GM18499 (cell line): ENCODE measurements around the gene NAPSA.
"Not testable (repeated sequence)": the region's sequence is repeated elsewhere in the genome, so short reads cannot be mapped to it uniquely, and the experiment has no call there.

Source experiments
- ATAC-seq: cut with Tn5 transposase; IDR thresholded peaks from one replicate; pipeline ENCODE4 v1.9.1; 2021; ENCODE audit warnings: moderate number of reproducible peaks; ENCODE audit not compliant: insufficient read depth, unreplicated experiment

The NAPSA gene

DNA sequence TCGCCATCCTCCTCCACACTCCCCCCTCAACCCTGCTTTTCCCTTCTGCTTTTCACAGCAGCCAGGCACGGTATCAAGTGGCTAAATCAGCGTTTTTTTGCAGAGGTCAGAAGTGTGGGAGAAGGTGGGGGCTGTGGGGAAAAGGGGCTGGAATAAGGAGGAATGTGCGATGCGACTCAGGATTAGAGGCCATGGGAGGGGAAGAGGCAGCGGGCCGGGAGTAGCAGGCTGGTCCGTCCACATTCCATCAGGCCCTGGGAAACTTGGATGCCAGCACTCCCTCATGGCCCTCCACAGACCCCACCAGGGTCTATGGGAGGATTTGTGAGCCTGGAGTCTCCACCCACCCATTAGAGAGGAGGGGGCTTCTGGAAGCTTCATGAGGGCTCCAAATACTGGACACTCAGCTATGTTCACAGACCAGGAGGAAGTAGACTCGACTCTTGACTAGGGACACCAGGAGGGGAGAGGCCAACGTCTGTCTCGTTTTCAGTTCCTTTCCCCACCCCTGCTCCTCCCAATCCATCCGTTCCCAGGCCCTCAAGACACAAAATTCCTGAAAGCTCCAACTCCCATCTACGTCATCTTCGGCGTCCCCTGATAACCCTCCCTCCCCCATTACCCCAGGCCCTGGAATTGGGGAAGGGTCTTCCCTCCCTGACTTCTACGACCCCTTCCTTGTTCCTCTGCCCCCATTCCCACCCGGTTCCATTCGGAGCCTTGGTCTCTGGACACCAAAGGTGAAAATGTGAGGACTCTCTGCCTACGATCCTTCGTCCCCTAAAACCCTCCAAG lies 33.0 kb downstream of the NAPSA start:
- no peak for ATAC-seq

DNA sequence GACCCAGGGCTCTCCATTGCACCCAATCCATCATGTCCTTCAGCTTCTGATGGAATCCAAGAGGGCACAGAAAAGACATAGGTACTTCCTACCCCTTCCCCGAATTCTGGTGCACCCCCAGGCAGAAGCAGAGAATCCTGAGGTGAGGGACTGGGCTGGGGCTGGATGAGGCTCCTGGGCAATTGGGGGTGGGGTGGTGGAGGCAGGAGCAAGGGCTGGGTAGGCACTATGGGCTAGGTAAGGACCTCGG lies 33.5 kb downstream of the NAPSA start:
- no peak for ATAC-seq

DNA sequence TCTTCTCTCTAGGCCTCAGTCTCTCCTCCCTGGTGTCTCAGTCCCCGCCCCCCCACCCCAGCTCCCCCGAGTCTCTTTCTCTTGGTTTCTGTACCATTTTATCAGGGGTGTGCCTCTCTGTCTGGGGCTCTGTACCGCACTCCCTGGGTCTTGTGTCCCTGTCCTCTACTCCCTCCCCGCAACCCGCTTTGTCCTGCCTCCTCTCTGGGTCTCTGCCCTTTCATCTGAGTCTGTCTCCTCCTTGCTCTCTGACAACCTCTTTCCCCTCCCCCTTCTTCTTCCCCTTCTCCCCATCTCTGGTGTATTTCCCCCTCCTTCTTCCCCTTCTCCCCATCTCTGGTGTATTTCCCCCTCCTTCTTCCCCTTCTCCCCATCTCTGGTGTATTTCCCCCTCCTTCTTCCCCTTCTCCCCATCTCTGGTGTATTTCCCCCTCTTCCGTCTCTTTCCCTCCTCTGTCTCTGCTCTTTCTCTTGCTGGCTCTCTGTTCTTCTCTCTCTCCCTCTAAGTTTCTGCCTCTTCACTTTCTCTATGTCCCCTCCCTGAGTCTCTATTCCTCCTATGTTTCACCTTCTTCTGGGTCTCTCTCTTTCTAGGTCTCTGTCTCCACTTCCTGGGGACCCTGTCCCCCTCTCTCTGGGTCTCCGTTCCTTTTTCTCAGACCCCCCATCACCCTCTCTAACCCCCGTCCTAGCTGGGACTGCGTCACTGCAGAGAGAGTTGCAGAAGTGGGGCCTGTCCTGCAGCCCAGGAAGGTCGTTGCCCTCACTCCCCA lies 34.0 kb downstream of the NAPSA start:
- ATAC-seq: no peak

DNA sequence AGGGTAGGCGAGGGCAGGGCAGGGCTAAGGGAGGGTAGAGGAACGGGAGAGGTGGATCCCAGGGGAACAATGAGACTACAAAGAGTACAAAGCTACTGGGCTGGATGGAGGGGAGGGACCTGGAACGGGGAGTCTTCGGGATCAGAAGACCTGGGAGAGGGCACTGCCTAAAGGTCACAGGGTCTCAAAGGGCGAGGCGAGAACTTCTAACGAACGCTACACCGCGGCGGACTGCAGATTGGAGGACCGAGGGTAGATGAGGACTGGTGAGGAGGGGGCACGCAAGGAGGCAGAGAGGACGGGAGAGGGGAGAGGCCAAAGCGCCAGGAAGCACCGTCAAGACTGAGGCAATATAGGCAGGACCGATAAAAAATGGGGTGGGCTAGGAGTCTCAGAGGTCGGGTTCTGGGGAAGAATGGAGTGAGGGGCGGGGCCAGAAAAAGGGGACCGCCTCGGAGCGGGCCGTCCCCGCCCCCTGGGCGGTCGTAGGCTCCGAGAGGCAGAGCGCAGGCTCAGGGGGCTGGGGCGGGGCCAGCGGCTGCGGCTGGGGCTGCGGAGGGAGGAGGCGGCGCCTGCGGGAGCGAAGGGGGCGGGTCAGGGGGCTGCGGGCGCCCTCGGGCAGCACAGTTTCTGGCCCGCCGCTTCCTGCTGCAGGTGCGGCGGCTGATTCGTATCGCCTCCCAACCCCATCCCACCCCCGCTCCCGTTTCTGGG lies 34.9 kb downstream of the NAPSA start:
- no peak for ATAC-seq

DNA sequence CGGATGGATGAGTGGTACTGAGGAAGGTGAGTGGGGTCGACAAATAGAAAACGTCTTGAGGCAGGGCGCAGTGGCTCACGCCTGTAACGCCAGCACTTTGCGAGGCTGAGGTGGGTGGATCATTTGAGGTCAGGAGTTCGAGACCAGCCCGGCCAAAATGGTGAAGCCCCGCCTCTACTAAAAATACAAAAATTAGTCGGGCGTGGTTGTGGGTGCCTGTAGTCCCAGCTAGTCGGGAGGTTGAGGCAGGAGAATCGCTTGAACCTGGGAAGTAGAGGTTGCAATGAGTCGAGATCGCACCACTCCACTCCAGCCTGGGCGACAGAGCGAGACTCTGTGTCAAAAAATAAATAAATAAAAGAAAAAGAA lies 35.5 kb downstream of the NAPSA start:
- not testable (repeated sequence) for ATAC-seq

DNA sequence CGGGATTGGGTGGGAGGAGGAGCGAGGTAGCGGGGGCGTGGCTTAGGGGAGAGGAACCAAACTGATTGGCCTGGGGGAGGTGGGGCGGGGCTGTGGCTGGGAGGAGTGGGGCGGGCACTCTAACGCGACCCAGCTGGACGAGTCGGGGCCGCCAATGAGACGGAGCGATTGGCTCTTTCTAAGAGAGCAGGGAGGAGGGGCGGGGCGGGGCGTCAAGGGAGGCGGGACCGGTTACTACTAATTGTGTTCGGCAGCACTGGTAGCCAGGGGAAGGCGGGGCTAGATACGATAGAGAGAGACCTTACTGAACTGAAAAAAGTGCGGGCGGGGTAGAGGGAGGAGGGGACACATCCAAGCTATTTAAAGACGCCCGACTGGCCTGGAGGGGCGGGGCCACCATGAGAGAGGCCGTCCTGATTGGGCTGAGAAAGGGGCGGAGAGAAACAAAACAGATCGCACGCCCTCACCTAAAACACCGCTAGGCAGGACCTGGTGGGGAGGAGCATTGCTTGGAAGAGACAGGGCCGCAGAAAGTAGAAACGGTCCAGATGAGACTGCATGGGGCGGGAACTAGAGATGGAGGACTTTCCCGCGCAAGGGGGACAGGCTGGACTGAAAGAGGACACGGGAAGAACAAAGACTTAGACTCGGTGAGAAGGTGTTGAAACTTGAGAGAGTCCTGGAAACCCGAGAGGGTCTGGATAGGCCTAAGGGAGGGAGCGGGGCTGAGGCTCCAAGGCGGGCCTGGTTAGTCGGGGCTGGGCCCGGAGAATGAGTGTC lies 36.1 kb downstream of the NAPSA start, which contains the start of gene KCNC3:
KCNC3 (minus strand) TSS at position 232 of the 780 bp plus-strand sequence. CDS start 295 bp downstream, outside the sequence.
- no peak for ATAC-seq

DNA sequence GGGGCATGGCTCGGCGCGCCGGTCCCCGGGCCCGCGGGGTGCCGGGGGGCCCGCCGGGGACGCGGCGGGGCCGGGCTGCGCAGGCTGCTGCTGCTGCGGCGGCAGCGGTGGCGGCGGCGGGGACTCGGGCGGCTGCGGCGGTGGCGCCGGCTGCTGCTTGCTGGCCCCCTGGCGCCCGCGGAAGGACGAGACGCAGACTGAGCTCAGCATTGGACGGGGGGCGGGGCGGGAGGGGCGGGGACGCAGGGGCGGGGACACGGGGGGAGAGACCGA lies 36.6 kb downstream of the NAPSA start:
- no peak for ATAC-seq

DNA sequence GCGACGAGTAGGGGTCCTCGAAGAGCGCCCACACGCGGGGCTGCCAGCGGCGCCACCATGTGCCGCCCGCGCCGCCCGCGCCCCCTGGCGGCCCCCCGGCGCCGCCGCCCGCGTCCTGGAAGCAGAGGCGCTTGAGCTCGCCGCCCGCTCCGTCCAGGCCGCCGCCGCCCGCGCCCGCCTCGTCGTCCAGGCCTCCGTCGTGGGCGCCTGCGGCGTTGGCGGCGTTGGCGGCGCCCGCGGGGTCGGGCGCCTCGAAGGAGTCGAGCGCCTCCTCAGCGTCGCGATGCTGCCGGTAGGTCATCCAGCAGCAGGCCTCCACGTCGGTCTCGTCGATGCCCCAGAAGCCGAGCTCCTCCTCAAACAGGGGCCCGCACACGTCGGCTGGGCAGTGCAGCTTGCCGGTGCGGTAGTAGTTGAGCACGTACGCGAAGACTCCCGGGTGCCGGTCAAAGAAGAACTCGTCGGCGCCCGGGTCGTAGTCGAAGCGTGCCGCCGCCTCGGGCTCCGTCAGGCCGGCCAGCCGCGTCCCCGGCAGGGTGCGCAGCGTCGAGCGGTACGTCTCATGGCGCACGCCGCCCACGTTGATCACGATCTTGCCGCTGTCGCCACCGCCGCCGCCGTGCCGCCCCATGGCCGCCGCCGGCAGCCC lies 37.1 kb downstream of the NAPSA start:
- no peak for ATAC-seq

DNA sequence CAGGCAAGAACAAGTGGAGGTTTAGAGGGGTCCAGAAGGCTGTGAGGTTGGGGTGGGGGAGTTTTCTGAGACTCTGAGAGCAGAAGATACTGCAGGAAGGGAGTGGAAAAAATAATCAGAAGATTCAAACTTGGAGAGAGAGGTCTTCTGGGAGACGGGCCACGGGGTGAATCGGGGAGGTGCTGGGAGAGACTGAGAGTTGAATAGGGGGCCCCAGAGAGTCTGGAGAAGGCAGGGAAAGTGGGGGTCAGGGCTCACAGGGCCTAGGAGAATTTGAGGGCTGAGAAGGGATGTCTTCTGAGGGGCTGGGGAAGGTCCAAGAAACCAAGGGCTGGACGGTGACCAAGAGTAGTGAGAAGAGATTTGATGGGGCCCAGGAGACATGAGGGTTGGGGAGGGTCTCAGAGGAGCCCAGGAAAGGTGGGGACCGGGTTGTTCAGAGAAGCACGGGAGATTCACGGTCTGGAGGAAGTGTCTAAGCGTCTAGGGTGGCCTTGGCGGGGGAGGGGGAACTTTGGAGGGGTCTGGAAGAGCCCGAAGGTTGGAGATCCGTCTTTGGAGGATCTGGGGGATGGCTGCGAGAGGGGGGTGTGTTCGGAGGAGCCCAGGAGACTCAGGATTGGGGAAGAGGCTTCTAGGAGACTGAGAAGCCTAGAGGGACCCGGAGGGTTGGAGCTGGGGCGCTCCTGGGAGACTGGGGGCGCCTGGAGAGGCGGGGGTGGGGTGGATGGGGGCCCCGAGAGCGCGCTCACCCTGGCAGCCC lies 37.8 kb downstream of the NAPSA start:
- ATAC-seq: no peak

DNA sequence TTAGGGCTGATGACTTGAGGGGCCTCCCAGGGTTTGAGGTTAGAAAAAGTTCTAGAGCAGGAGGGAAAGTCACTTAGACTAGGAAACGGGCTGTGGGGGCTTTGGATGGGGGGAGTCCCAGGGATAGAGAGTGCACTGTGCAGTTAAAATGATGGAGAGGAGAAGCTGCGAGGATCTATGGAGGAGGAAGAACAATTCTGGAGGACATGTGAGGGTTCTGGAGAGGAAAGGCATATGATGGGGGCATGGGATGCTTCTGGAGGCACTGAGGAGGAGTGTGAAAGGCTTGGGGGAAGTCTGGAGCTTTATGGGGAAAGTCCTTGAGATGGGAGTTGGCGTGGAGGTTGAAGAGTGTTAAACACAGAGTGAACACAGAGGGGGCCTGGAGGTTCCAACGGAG lies 38.4 kb downstream of the NAPSA start:
- ATAC-seq: no peak

DNA sequence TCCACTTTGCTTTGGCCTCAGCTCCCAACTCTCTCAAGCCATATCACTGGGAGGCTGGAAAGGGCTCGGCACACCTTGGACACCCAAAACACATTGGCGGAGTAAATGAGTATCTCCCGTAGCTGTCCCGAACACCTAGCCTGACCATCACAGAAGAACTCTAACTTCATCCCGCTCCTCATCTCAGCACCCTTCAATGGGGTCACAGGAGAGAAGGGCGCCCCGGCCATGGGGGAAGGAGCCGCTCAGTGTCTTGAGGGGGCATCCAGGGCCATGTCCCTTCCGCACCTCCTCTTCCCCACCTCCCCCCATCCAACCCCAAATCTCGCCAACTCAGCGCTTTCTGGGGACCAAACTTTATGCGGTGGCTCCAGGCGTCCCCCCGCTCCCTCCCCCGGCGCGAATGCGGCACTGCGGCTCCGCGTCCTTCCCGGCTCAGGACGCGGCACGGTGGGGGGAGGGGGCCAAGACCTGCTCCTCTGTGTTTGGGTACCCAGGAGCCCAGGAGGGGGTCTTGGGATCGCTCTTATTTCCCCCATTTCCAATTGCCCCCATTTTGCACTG lies 39.3 kb downstream of the NAPSA start:
- ATAC-seq: no peak

DNA sequence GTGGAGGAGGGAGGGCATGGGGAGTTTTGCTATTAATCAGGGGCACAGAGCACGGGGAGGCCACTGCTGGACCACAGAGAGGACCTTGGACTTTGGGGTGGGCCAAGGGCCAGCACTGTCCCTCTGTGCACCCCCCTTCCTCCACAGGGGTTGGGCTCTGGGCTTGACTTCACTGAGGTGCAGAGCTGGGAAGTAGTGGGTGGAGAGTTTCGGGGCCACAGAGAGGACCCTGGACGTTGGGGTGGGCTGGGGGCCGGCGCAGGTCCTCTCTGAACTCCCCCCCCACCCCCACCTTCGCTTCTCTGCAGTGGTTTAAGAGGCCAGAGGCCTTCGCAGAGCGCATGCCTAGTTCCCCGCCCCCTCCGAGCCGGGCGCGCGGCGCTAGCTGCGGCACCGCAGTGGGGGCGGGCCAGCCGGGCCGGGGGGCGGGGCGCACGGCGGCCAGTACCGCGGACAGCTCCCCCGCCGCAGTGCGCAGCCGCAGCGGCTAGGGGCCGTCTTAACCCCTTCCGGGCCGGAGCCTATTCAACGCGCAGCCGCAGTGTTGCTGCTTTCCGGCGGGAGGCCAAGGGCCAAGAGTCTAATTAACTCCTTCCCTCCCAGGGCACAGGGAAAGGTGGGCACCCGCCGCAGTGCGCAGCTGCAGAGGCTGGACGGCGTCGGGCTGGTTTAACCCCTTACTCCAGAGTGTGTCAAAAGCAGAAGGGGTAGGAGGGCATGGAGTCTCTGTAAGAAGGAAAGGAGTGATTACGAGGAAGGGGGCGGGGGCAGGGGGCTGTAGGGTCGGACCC lies 39.9 kb downstream of the NAPSA start:
- ATAC-seq: no peak

DNA sequence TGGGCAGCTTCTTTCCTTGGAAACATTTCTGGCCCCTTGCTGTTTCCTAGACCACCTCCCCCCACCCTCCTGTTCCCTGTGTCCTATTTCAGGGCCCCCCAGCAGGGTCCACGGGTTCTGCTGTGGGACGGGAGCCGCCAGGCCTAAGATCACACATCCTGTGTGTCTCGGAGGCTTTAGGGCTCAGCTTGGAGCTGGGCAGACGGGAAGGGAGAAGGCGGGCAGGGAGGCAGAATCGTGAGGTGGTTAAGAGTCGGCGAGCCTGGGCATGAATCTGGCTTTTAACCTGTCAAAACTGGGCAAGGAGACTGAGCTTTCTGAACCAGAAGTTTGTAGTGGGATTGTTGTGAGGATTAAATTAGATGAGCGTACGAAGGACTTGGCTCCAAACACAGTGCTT lies 41.1 kb downstream of the NAPSA start:
- ATAC-seq: no peak

DNA sequence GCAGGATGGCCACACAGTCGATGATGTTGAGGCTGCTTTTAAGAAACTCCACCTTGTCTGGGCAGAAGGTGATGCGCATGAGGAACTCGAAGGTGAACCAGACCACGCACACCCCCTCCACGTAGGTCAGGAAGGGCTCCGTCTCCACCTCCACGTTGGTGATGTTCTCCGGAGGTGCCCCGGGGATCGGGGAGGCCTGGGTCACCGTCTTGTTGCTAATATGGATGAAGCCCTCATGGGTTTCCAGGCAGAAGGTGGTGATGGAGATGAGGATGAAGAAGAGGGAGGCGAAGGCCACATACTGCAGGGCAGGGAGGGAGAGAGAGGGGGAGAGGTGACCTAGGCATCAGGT lies 41.7 kb downstream of the NAPSA start:
- ATAC-seq: no peak

DNA sequence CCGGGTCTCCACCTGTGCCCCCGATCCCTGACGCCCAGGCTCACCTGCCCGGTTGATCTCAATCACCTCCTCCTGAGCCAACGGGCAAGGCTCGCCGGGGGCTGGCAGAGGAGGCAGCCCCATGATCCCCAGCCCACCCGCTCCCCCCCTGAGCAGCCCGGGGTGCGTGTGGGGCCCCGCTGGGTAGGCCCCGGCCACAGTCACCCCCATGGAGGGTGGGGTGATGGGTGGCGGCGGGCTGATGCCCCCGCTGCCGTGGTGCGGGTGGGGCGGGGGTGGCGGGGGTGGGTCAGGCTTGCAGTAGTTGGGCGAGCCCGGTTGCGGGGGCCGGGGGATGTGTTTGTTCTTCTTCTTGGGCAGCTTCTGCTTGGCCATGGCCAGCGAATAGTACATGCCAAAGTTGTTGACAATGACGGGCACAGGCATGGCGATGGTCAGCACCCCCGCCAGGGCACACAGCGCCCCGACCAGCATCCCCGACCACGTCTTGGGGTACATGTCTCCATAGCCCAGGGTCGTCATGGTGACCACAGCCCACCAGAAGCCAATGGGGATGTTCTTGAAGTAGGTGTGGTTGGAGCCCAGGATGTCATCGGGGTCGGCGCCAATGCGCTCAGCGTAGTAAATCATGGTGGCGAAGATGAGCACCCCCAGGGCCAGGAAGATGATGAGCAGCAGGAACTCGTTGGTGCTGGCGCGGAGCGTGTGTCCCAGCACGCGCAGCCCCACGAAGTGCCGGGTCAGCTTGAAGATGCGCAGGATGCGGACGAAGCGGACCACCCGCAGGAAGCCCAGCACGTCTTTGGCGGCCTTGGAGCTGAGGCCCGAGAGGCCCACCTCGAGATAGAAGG lies 42.3 kb downstream of the NAPSA start:
- ATAC-seq: no peak

DNA sequence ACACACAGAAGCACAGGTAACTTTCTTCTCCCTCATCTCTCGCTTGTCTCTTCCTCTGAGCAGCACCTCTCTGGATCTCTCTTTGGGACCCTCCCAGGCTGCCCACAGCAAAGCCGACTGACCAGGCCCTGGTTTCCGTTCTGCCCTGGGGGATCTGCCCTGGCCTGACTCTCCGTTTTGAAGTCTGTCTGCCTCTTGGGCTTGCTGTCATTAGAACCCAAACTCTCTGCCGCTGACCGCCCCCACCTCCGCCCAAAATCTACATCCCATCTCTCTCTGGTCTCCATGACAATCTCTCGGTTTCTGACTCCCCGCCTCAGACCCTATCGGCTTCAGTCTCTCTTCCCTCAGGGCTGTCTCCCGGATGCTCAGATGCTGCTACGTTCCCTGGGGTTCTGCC lies 43.2 kb downstream of the NAPSA start:
- ATAC-seq: no peak

DNA sequence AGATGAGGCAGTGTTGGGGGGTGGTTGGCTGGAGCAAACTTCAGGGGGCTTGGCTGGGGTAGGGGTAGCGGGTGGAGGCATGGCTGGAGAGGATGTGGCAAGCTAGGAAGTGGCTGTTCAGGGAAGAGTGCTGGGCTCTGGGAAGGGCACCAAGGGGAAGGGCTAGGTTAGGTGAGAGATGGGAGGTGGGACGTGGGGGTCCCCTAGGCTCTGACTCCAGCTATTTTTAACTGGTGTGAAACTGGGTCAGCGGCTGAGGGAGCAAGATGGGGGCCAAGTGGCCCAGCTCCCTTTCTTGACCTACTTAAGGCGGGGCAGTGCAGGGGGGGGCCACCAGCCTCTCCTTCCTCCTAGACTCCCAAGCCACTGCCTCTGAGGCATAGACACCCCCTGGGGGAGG lies 43.6 kb downstream of the NAPSA start:
- no peak for ATAC-seq

DNA sequence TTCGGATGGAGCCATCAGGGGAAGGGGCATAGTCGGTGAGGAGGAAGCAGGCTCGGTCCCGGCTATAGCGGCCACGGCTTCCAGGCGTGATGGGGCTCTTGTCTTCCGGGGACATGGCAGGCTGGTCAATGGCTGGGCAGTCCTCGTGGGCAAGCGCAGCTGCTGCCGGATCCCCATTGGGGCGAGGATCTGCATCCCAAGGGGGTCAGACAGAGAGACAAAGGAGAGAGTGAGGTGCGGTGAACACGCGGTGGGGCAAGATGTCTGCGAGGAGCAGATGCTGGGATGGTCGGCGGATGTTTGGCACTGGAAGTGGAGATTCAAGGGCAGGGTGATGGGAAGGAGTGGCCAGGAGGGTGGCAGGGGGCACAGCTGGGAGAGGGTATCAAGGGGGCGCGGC lies 44.8 kb downstream of the NAPSA start:
- ATAC-seq: no peak
